PC-9 (cell line): ENCODE results near the gene POLR2A. TPM values are rescaled to one million over a fixed set of nuclear protein-coding genes. Genes with fewer than 3 reads are reported as not detected.

Source experiments
- BruUV-seq: library from RNA; stranded (reverse); fragments of 400-500 nt; replicated peaks from 2 replicates; lab custom pipeline; 2021; lab: Mats Ljungman, UMichigan
- CTCF ChIA-PET: fragments of 300-600 bp; sonication (Branson Sonifier 250); formaldehyde crosslinking; loops from one replicate; lab custom pipeline; 2022; ENCODE audit warnings: antibody characterized with exemption; lab: Charles Lee
- POLR2A ChIA-PET: fragments of 300-600 bp; sonication (Branson Sonifier 250); formaldehyde crosslinking; loops from one replicate; lab custom pipeline; 2022; ENCODE audit warnings: antibody characterized with exemption; ENCODE audit not compliant: unreplicated experiment; lab: Charles Lee
- DNase-seq, 2 experiments: peaks; one replicate each; pipeline versions ENCODE4 v3.0.0 to v3.0.0-alpha.2; 2015 to 2022; ENCODE audit warnings: mixed read lengths in 1 of 2
- H2AFZ ChIP-seq: fragments of 200-600 bp; sonication (generic); 2 replicates; pipeline ENCODE4 v1.8.1; 2017; ENCODE audit warnings: antibody characterized with exemption
- H3F3A ChIP-seq: fragments of 200-600 bp; sonication (generic); 2 replicates; pipeline ENCODE4 v1.8.1; 2017; ENCODE audit warnings: antibody characterized with exemption, mild to moderate bottlenecking, low read depth; ENCODE audit not compliant: insufficient read depth
- H3K27ac ChIP-seq: fragments of 200-600 bp; sonication (generic); 2 replicates; pipeline ENCODE4 v1.6.1; 2016; ENCODE audit warnings: mixed run types
- H3K27me3 ChIP-seq: fragments of 200-600 bp; sonication (generic); 2 replicates; pipeline ENCODE4 v1.6.1; 2016; ENCODE audit warnings: low read depth, mixed run types; ENCODE audit not compliant: insufficient read depth
- H3K36me3 ChIP-seq: fragments of 200-600 bp; sonication (generic); 2 replicates; pipeline ENCODE4 v1.6.1; 2016; ENCODE audit warnings: low read depth, mixed run types
- H3K4me1 ChIP-seq: fragments of 200-600 bp; sonication (generic); replicated peaks from 2 replicates; pipeline ENCODE4 v1.6.1; 2016; ENCODE audit warnings: mixed run types; ENCODE audit not compliant: insufficient read depth
- H3K4me2 ChIP-seq: fragments of 200-600 bp; sonication (generic); 2 replicates; pipeline ENCODE4 v1.6.1; 2017; ENCODE audit warnings: mixed run types
- H3K4me3 ChIP-seq: fragments of 200-600 bp; sonication (generic); 2 replicates; pipeline ENCODE4 v1.6.1; 2016; ENCODE audit warnings: mixed run types
- H3K79me2 ChIP-seq: fragments of 200-600 bp; sonication (generic); 2 replicates; pipeline ENCODE4 v1.6.1; 2017; ENCODE audit warnings: low read depth, mixed run types
- H3K9me2 ChIP-seq: fragments of 200-600 bp; sonication (generic); 2 replicates; pipeline ENCODE4 v1.8.1; 2017; ENCODE audit warnings: mild to moderate bottlenecking; ENCODE audit not compliant: insufficient read depth
- H3K9me3 ChIP-seq: fragments of 200-600 bp; sonication (generic); 2 replicates; pipeline ENCODE4 v1.8.1; 2016; ENCODE audit warnings: low read depth; ENCODE audit not compliant: insufficient read depth
- H4K20me1 ChIP-seq: fragments of 200-600 bp; sonication (generic); 2 replicates; pipeline ENCODE4 v1.8.1; 2017; ENCODE audit not compliant: insufficient read depth
- CTCF ChIP-seq: fragments of 200-600 bp; sonication (generic); conservative IDR thresholded peaks from 2 replicates; pipeline ENCODE4 v1.6.1; 2017; ENCODE audit warnings: mixed run types, antibody characterized with exemption, mild to moderate bottlenecking, moderate library complexity
- EZH2 ChIP-seq: fragments of 200-600 bp; sonication (generic); IDR thresholded peaks from 2 replicates; pipeline ENCODE4 v1.8.0; 2017; ENCODE audit warnings: antibody characterized with exemption, low read depth
- intact Hi-C: fragments of 100-400 bp; cut with micrococcal nuclease; formaldehyde crosslinking; loops from one replicate; pipeline ENCODE4 v1.10.0; 2022; ENCODE audit not compliant: unreplicated experiment
- total RNA-seq: library from RNA; stranded (reverse); gene quantifications from 2 replicates; pipeline ENCODE4 v1.2.3, GENCODE V29; 2021

POLR2A gene
- total RNA-seq, 1 experiment from 2014 or later: 149 TPM

GRCh38 chr17:7490144-7490543, 6.0 kb downstream of the POLR2A start:
- Histone ChIP-seq H3K9me2 (no peaks in the 10 kb centered on the region), H3K4me3 (no peak overlapping the region), H2AFZ (no peak overlapping the region), H3K9me3 (no peaks in the 10 kb centered on the region), H3K27ac (no peak overlapping the region), H3K4me2 (no peak overlapping the region), H3K36me3 (0 out of 2 replicates have a peak, but pooled peaks cover 6% of the 10 kb centered on the region), H3K4me1 (peaks cover 13% of the 10 kb centered on the region), H4K20me1 (peaks cover 48% of the 10 kb centered on the region), H3F3A (no peaks in the 10 kb centered on the region), H3K27me3 (no peaks in the 10 kb centered on the region), H3K79me2 (peaks cover 89% of the 10 kb centered on the region)
- ChIA-PET POLR2A (no interaction called here), CTCF (no interaction called here)
- no TSS peak for BruUV-seq
- intact Hi-C loops: no loop called here
- DNase-seq: no peak
- no peak for TF ChIP-seq EZH2
- no peak for TF ChIP-seq CTCF

GRCh38 chr17:7491583-7491982, 7.4 kb downstream of the POLR2A start:
- Histone ChIP-seq H3K9me3 (no peaks in the 10 kb centered on the region), H3K36me3 (0 out of 2 replicates have a peak, but pooled peaks cover 6% of the 10 kb centered on the region), H3K4me2 (no peak overlapping the region), H3K9me2 (no peaks in the 10 kb centered on the region), H3K27me3 (no peaks in the 10 kb centered on the region), H3K27ac (no peak overlapping the region), H2AFZ (no peak overlapping the region), H3F3A (no peaks in the 10 kb centered on the region), H4K20me1 (peaks cover 41% of the 10 kb centered on the region), H3K4me1 (peaks cover 4% of the 10 kb centered on the region), H3K4me3 (no peak overlapping the region), H3K79me2 (peaks cover 76% of the 10 kb centered on the region)
- BruUV-seq: no TSS peak
- POLR2A ChIA-PET: no interaction called here
- no peak for DNase-seq
- CTCF ChIA-PET: no interaction called here
- intact Hi-C loops: no loop called here
- TF ChIP-seq EZH2 (no peak), CTCF (no peak)

GRCh38 chr17:7493941-7494340, 9.8 kb downstream of the POLR2A start:
- Histone ChIP-seq H3K4me2 (no peak overlapping the region), H3K4me3 (no peak overlapping the region), H4K20me1 (peaks cover 37% of the 10 kb centered on the region), H3K36me3 (0 out of 2 replicates have a peak, but pooled peaks cover 6% of the 10 kb centered on the region), H3F3A (no peaks in the 10 kb centered on the region), H3K9me2 (no peaks in the 10 kb centered on the region), H2AFZ (no peak overlapping the region), H3K9me3 (no peaks in the 10 kb centered on the region), H3K79me2 (peaks cover 57% of the 10 kb centered on the region), H3K27me3 (no peaks in the 10 kb centered on the region), H3K4me1 (no peaks in the 10 kb centered on the region), H3K27ac (no peak overlapping the region)
- DNase-seq: no peak
- TF ChIP-seq EZH2 (no peak), CTCF (no peak)
- POLR2A ChIA-PET: no interaction called here
- CTCF ChIA-PET: interaction anchor here (0.6 kb wide), 1 partner anchor 518 kb away, joined by 14 read pairs; no protein-coding TSS in a partner anchor
- BruUV-seq: no TSS peak
- intact Hi-C loops: no loop called here
